Measurements from ENCODE around the gene KHK.

The KHK gene

DNA sequence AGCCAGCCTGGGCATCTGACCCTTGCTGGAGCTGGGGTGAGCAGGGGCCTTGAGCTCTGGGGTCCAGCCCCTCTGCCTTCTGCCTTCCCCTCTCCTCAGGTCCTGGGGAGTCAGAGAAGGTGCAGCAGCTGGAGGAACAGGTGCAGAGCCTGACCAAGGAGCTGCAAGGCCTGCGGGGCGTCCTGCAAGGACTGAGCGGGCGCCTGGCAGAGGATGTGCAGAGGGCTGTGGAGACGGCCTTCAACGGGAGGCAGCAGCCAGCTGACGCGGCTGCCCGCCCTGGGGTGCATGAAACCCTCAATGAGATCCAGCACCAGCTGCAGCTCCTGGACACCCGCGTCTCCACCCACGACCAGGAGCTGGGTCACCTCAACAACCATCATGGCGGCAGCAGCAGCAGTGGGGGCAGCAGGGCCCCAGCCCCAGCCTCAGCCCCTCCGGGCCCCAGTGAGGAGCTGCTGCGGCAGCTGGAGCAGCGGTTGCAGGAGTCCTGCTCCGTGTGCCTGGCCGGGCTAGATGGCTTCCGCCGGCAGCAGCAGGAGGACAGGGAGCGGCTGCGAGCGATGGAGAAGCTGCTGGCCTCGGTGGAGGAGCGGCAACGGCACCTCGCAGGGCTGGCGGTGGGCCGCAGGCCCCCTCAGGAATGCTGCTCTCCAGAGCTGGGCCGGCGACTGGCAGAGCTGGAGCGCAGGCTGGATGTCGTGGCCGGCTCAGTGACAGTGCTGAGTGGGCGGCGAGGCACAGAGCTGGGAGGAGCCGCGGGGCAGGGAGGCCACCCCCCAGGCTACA lies 4.4 kb upstream of the KHK start:
- TF ChIP-seq, protein P1, sequence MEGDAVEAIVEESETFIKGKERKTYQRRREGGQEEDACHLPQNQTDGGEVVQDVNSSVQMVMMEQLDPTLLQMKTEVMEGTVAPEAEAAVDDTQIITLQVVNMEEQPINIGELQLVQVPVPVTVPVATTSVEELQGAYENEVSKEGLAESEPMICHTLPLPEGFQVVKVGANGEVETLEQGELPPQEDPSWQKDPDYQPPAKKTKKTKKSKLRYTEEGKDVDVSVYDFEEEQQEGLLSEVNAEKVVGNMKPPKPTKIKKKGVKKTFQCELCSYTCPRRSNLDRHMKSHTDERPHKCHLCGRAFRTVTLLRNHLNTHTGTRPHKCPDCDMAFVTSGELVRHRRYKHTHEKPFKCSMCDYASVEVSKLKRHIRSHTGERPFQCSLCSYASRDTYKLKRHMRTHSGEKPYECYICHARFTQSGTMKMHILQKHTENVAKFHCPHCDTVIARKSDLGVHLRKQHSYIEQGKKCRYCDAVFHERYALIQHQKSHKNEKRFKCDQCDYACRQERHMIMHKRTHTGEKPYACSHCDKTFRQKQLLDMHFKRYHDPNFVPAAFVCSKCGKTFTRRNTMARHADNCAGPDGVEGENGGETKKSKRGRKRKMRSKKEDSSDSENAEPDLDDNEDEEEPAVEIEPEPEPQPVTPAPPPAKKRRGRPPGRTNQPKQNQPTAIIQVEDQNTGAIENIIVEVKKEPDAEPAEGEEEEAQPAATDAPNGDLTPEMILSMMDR (IDR thresholded peaks at IDR 0.05; ENCODE audit: low read depth, low read length), result no peak
- DNase-seq (ENCODE audit: low read depth in 2 of 2), result no peak
- no peak overlapping the region for H3K4me3 ChIP-seq (replicated peaks in 1 of 2; ENCODE audit: low read depth in 2 of 2, low read length in 2 of 2)

DNA sequence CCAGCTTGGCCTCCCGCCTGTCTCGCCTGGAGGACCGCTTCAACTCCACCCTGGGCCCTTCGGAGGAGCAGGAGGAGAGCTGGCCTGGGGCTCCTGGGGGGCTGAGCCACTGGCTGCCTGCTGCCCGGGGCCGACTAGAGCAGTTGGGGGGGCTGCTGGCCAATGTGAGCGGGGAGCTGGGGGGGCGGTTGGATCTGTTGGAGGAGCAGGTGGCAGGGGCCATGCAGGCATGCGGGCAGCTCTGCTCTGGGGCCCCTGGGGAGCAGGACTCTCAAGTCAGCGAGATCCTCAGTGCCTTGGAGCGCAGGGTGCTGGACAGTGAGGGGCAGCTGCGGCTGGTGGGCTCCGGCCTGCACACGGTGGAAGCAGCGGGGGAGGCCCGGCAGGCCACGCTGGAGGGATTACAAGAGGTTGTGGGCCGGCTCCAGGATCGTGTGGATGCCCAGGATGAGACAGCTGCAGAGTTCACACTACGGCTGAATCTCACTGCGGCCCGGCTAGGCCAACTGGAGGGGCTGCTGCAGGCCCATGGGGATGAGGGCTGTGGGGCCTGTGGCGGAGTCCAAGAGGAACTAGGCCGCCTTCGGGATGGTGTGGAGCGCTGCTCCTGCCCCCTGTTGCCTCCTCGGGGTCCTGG lies 3.7 kb upstream of the KHK start:
- no peak for DNase-seq (ENCODE audit: low read depth in 2 of 2)
- TF ChIP-seq, protein P1 (IDR thresholded peaks at IDR 0.05; ENCODE audit: low read depth, low read length), result no peak
- no peak overlapping the region for H3K4me3 ChIP-seq (replicated peaks in 1 of 2; ENCODE audit: low read depth in 2 of 2, low read length in 2 of 2)

DNA sequence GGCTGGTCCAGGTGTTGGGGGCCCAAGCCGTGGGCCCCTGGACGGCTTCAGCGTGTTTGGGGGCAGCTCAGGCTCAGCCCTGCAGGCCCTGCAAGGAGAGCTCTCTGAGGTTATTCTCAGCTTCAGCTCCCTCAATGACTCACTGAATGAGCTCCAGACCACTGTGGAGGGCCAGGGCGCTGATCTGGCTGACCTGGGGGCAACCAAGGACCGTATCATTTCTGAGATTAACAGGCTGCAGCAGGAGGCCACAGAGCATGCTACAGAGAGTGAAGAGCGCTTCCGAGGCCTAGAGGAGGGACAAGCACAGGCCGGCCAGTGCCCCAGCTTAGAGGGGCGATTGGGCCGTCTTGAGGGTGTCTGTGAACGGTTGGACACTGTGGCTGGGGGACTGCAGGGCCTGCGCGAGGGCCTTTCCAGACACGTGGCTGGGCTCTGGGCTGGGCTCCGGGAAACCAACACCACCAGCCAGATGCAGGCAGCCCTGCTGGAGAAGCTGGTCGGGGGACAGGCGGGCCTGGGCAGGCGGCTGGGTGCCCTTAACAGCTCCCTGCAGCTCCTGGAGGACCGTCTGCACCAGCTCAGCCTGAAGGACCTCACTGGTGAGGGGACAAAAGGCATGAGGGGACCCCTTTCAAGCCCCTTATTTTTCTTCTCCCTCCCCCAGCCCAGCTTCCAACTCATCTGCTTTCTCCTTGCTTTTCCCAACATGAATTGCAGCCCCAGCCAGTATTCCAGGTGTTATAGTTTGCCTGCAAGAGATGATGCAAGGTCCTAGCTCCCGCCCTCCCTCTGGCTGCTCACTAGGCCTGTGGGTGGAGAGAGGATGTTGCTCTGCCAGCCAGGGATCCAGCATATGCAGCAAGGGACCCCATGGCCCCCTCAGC lies 2.9 kb upstream of the KHK start:
- H3K4me3 ChIP-seq (replicated peaks in 1 of 2; ENCODE audit: low read depth in 2 of 2, low read length in 2 of 2), result no peak overlapping the region
- DNase-seq (ENCODE audit: low read depth in 2 of 2), result no peak
- TF ChIP-seq, protein P1 (IDR thresholded peaks at IDR 0.05; ENCODE audit: low read depth, low read length), result no peak

DNA sequence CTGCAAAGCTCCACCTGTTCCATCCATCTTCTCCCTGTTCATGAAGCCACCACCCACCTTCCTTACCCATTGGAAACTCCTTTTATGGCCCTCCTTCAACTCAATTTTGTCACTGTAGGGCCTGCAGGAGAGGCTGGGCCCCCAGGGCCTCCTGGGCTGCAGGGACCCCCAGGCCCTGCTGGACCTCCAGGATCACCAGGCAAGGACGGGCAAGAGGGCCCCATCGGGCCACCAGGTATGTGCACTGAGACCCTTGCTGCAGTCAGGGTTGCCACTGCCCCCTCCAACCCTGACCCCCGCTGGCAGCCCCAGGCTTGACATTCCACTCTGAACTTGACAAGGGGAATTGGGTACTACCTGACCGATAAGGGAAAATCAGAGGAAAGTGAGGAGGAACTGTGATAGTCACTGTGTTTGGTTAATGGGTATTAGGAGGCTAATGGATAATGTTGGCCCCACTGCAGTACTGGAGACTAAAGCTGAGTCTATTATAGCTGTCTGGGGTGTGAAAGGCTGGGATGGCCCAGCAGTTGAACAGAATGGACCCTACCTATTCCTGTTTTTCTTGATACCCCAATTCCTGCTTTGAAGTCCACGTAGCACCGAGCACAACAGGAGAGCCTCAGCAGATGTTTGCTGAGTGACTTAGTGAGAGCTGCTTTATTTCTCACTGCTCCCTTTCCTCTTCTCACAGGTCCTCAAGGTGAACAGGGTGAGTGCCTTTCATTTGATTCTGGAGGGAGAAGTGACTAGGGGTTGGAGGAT lies 2.1 kb upstream of the KHK start:
- H3K4me3 ChIP-seq (replicated peaks in 1 of 2; ENCODE audit: low read depth in 2 of 2, low read length in 2 of 2), result no peak overlapping the region
- no peak for DNase-seq (ENCODE audit: low read depth in 2 of 2)
- TF ChIP-seq, protein P1 (IDR thresholded peaks at IDR 0.05; ENCODE audit: low read depth, low read length), result no peak

DNA sequence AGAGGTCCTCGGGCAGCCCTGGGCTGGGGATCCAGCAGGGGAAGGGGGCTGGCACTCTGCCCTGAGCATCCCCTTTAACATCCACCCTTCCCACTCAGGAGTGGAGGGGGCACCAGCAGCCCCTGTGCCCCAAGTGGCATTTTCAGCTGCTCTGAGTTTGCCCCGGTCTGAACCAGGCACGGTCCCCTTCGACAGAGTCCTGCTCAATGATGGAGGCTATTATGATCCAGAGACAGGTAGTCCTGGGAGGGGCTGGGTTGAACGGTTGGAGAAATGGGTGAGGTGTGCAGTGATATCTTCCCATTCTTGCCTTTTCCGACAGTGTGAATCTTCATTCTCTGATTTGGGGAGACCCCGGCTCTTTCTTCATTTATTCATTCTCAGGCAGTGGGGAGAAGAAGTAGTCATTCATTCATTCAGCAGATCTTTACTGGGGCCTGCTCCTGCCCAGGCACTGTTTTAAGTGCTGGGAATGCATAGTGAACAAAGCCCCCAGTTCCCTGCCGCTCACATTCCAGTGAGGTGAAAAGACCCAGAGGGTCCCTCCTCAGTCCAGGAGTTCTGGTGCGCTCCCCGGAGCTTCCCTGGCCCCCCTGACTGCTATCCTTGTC lies 1.4 kb upstream of the KHK start:
- H3K4me3 ChIP-seq (replicated peaks in 1 of 2; ENCODE audit: low read depth in 2 of 2, low read length in 2 of 2), result peak overlapping the region; percentile 37 to 54
- no peak for DNase-seq (ENCODE audit: low read depth in 2 of 2)
- TF ChIP-seq, protein P1 (IDR thresholded peaks at IDR 0.05; ENCODE audit: low read depth, low read length), result no peak

DNA sequence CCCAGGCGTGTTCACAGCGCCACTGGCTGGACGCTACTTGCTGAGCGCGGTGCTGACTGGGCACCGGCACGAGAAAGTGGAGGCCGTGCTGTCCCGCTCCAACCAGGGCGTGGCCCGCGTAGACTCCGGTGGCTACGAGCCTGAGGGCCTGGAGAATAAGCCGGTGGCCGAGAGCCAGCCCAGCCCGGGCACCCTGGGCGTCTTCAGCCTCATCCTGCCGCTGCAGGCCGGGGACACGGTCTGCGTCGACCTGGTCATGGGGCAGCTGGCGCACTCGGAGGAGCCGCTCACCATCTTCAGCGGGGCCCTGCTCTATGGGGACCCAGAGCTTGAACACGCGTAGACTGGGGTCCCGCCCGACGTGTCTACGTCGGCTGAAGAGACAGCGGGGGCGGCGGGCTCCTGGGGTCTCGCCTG lies 891 bp upstream of the KHK start:
- H3K4me3 ChIP-seq (replicated peaks in 1 of 2; ENCODE audit: low read depth in 2 of 2, low read length in 2 of 2), result peak overlapping the region; percentile 37 to 54
- peak; percentile 70 to 75 for DNase-seq (ENCODE audit: low read depth in 2 of 2)
- TF ChIP-seq, protein P1 (IDR thresholded peaks at IDR 0.05; ENCODE audit: low read depth, low read length), result peak; percentile 47

Measured in cardiac fibroblast (primary cell).